ENCODE measurements around the gene WRNIP1.

Gene WRNIP1

DNA sequence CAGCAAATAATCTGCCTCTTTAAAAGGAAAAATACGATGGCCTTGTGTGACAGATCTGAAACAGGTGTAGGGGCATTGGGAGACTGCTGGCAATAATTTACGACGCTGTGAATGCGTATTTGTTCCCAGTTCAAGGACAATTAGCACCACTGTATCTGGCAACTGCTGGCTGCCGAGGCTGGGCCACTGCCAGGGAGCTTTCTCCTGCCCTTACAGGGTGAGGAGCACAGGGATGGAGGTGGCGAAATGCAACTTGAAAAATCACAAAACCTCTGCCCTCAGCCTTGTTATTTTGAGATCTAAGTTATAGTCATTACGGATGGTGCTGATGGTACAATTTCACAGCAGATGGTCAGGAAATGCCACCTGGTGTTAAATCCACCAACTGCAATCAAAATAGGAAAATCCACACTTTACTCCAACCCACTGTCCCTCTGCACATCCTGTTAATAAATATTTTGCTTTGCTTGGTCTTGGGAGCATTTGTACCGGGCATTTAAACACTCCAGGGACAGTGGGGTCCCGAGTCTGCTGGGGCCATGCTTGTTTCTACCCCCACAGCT, 20.9 kb upstream of the WRNIP1 start:
- Histone ChIP-seq H3K9me3 (ENCODE audit: insufficient read depth, low read depth, low read length) (no peaks in the 10 kb centered on the region), H3F3A (ENCODE audit: low read depth) (no peaks in the 10 kb centered on the region), H3K9ac (ENCODE audit: low read depth, low read length, poor library complexity, severe bottlenecking) (no peak overlapping the region), H3K27me3 (ENCODE audit: insufficient read depth, low read length, poor library complexity, severe bottlenecking) (no peaks in the 10 kb centered on the region), H3K4me1 (ENCODE audit: insufficient read depth, low read length, poor library complexity, severe bottlenecking) (peaks cover 44% of the 10 kb centered on the region), H4K20me1 (ENCODE audit: insufficient read depth, low read length, poor library complexity, severe bottlenecking) (no peaks in the 10 kb centered on the region), H3K79me2 (ENCODE audit: insufficient read depth, low read length) (no peaks in the 10 kb centered on the region), H3K4me2 (ENCODE audit: low read depth, low read length, poor library complexity, severe bottlenecking) (peak overlapping the region; percentile 5), H3K4me3 (ENCODE audit: low read length, poor library complexity, severe bottlenecking) (no peak overlapping the region), H3K36me3 (ENCODE audit: insufficient read depth, low read length) (no peaks in the 10 kb centered on the region), H2AFZ (ENCODE audit: low read length) (no peak overlapping the region), H3K9me2 (replicated peaks; ENCODE audit: low read depth, low read length) (no peaks in the 10 kb centered on the region)
- no peak for TF ChIP-seq EZH2phosphoT487 (IDR thresholded peaks at IDR 0.05; ENCODE audit: borderline replicate concordance)
- peak; percentile 51 for TF ChIP-seq CTCF (conservative IDR thresholded peaks at IDR 0.05; ENCODE audit: low read length)

DNA sequence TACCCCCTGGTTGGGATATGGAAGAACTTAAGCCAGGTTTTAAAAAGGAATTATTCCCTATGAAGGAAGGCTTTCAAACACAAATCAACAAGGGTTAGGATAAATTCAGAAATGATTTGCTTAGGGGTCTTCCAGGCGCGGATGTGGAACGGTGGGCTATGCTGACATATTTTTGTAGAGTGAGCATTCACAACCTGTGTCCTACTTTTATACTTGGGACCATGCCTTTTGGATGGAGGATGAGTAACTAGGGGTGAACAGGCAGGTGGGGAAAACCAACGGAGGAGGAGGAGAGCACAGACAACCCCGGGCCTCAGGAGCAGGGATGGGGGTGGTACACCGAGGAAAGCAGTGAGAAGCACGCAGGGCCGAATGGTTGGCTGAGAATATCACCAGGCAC, 20.4 kb upstream of the WRNIP1 start:
- no peaks in the 10 kb centered on the region for H3K36me3 ChIP-seq (ENCODE audit: insufficient read depth, low read length)
- no peaks in the 10 kb centered on the region for H4K20me1 ChIP-seq (ENCODE audit: insufficient read depth, low read length, poor library complexity, severe bottlenecking)
- no peaks in the 10 kb centered on the region for H3K27me3 ChIP-seq (ENCODE audit: insufficient read depth, low read length, poor library complexity, severe bottlenecking)
- H3K9ac ChIP-seq (ENCODE audit: low read depth, low read length, poor library complexity, severe bottlenecking): no peak overlapping the region
- no peaks in the 10 kb centered on the region for H3F3A ChIP-seq (ENCODE audit: low read depth)
- peaks cover 45% of the 10 kb centered on the region for H3K4me1 ChIP-seq (ENCODE audit: insufficient read depth, low read length, poor library complexity, severe bottlenecking)
- H3K4me2 ChIP-seq (ENCODE audit: low read depth, low read length, poor library complexity, severe bottlenecking): no peak overlapping the region
- H3K79me2 ChIP-seq (ENCODE audit: insufficient read depth, low read length): no peaks in the 10 kb centered on the region
- H3K9me3 ChIP-seq (ENCODE audit: insufficient read depth, low read depth, low read length): no peaks in the 10 kb centered on the region
- H3K9me2 ChIP-seq (replicated peaks; ENCODE audit: low read depth, low read length): no peaks in the 10 kb centered on the region
- TF ChIP-seq CTCF (conservative IDR thresholded peaks at IDR 0.05; ENCODE audit: low read length): no peak
- TF ChIP-seq EZH2phosphoT487 (IDR thresholded peaks at IDR 0.05; ENCODE audit: borderline replicate concordance): no peak
- no peak overlapping the region for H2AFZ ChIP-seq (ENCODE audit: low read length)
- no peak overlapping the region for H3K4me3 ChIP-seq (ENCODE audit: low read length, poor library complexity, severe bottlenecking)

DNA sequence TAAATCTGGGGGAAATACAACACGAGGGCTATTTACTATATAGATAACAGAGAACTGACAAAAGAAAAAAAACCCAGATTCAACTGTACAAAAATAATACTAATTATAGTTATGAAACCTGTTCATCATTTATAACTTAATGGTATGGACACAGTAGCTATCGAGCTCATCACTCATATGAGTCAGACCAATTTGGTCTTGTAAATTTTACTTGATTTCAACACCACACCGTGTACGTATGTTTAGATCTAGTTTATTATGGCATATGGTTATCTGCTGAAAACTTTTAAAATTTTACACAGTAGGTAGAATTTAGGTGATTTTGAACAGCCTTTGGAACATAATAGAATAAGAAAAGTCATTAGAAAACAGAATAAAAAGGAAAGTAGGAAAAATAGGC, 19.9 kb upstream of the WRNIP1 start:
- TF ChIP-seq CTCF (conservative IDR thresholded peaks at IDR 0.05; ENCODE audit: low read length) (no peak), EZH2phosphoT487 (IDR thresholded peaks at IDR 0.05; ENCODE audit: borderline replicate concordance) (no peak)
- Histone ChIP-seq H3K27me3 (ENCODE audit: insufficient read depth, low read length, poor library complexity, severe bottlenecking) (no peaks in the 10 kb centered on the region), H3K9me2 (replicated peaks; ENCODE audit: low read depth, low read length) (no peaks in the 10 kb centered on the region), H3K36me3 (ENCODE audit: insufficient read depth, low read length) (no peaks in the 10 kb centered on the region), H3F3A (ENCODE audit: low read depth) (no peaks in the 10 kb centered on the region), H4K20me1 (ENCODE audit: insufficient read depth, low read length, poor library complexity, severe bottlenecking) (no peaks in the 10 kb centered on the region), H3K4me1 (ENCODE audit: insufficient read depth, low read length, poor library complexity, severe bottlenecking) (peaks cover 44% of the 10 kb centered on the region), H2AFZ (ENCODE audit: low read length) (no peak overlapping the region), H3K79me2 (ENCODE audit: insufficient read depth, low read length) (no peaks in the 10 kb centered on the region), H3K4me2 (ENCODE audit: low read depth, low read length, poor library complexity, severe bottlenecking) (no peak overlapping the region), H3K9ac (ENCODE audit: low read depth, low read length, poor library complexity, severe bottlenecking) (no peak overlapping the region), H3K9me3 (ENCODE audit: insufficient read depth, low read depth, low read length) (no peaks in the 10 kb centered on the region), H3K4me3 (ENCODE audit: low read length, poor library complexity, severe bottlenecking) (no peak overlapping the region)
